HL-60 (cell line): ENCODE results near the gene NFIB.

Source experiments
- CTCF ChIP-seq: IDR thresholded peaks from one replicate; pipeline ENCODE4 v1.5.1; 2011; ENCODE audit warnings: low read length, control low read depth, inconsistent platforms; ENCODE audit not compliant: insufficient read depth
- GABPA ChIP-seq: IDR thresholded peaks from 2 replicates; pipeline ENCODE4 v1.6.1; 2012; ENCODE audit warnings: low read depth
- POLR2AphosphoS5 ChIP-seq: IDR thresholded peaks from 2 replicates; pipeline ENCODE4 v1.6.1; 2012; ENCODE audit warnings: low read depth

- TF ChIP-seq POLR2AphosphoS5 = no peak
- TF ChIP-seq CTCF = no peak
- TF ChIP-seq GABPA = no peak
These were observed 40.3 kb upstream of the NFIB start for GRCh38 chr9:14354201-14354600.
